Astrocyte (in vitro differentiated cells and primary cell): ENCODE data around the gene SGCD.

Experiments
- CTCF ChIP-seq: IDR thresholded peaks from 2 replicates; pipeline ENCODE4 v1.5.1; 2011; ENCODE audit warnings: low read depth, mild to moderate bottlenecking, inconsistent platforms, low read length, moderate library complexity; ENCODE audit not compliant: insufficient read depth
- EZH2 ChIP-seq: IDR thresholded peaks from 2 replicates; pipeline ENCODE4 v1.6.1; 2012; ENCODE audit warnings: mild to moderate bottlenecking, low read length, inconsistent platforms; ENCODE audit not compliant: insufficient read depth

- no peak for TF ChIP-seq EZH2
- no peak for TF ChIP-seq CTCF
Measured at GRCh38 chr5:156330141-156330870, 3.3 kb downstream of the SGCD start.
